ENCODE data around the gene CD82.

The CD82 gene

GRCh38 chr11:44595964-44596381 lies 30.5 kb downstream of the CD82 start:
- H3K36me3 ChIP-seq (ENCODE audit: control insufficient read depth in 1 of 2, insufficient read depth in 2 of 2, low read length in 2 of 2): no peaks in the 10 kb centered on the region
- WGBS (ENCODE audit: extremely low coverage, insufficient coverage, insufficient read length): no CpG with 5 or more reads among the region's 10 CpGs

GRCh38 chr11:44596525-44597276 lies 31.2 kb downstream of the CD82 start:
- Histone ChIP-seq H3K4me1 (ENCODE audit: control insufficient read depth in 1 of 2, insufficient read depth in 2 of 2, low read length in 2 of 2) (peaks cover 8 to 9% of the 10 kb centered on the region in 2 experiments), H3K23ac (ENCODE audit: low read length) (no peak overlapping the region), H3K4me3 (ENCODE audit: low read depth, low read length) (no peak overlapping the region), H4K91ac (ENCODE audit: low read depth, low read length) (no peak overlapping the region), H3K18ac (ENCODE audit: low read length) (no peak overlapping the region), H3K27me3 (ENCODE audit: insufficient read depth, low read length) (no peaks in the 10 kb centered on the region), H3K79me2 (ENCODE audit: control insufficient read depth, insufficient read depth, low read length, poor library complexity) (no peaks in the 10 kb centered on the region), H3K14ac (ENCODE audit: low read length) (no peak overlapping the region), H2BK12ac (ENCODE audit: low read length) (no peak overlapping the region), H3K9ac (ENCODE audit: low read length) (no peak overlapping the region), H4K8ac (ENCODE audit: low read depth, low read length) (no peak overlapping the region), H3K27ac (ENCODE audit: low read depth, low read length) (no peak overlapping the region), H2BK120ac (ENCODE audit: insufficient read depth, low read length, poor library complexity) (no peak overlapping the region), H3K36me3 (ENCODE audit: control insufficient read depth in 1 of 2, insufficient read depth in 2 of 2, low read length in 2 of 2) (no peaks in the 10 kb centered on the region), H4K12ac (ENCODE audit: low read depth, low read length) (no peak overlapping the region), H3K4ac (ENCODE audit: low read depth, low read length) (no peak overlapping the region), H3K4me2 (ENCODE audit: low read length) (no peak overlapping the region), H2AFZ (ENCODE audit: insufficient read depth, low read length, poor library complexity) (no peak overlapping the region), H2AK5ac (ENCODE audit: low read length) (no peak overlapping the region), H3K79me1 (ENCODE audit: low read length) (no peaks in the 10 kb centered on the region), H3K9me3 (ENCODE audit: insufficient read depth, low read depth, low read length) (peaks cover 2% of the 10 kb centered on the region), H2BK5ac (ENCODE audit: low read depth, low read length, poor library complexity) (no peak overlapping the region)
- DNase-seq: no peak
- WGBS (ENCODE audit: extremely low coverage, insufficient coverage, insufficient read length): no CpG with 5 or more reads among the region's 13 CpGs

More at GRCh38 chr11:44595964-44596381, 30.5 kb downstream of the CD82 start:
- Histone ChIP-seq H3K9me3 (ENCODE audit: insufficient read depth, low read depth, low read length) (peaks cover 2% of the 10 kb centered on the region), H4K12ac (ENCODE audit: low read depth, low read length) (no peak overlapping the region), H3K18ac (ENCODE audit: low read length) (no peak overlapping the region), H3K79me1 (ENCODE audit: low read length) (no peaks in the 10 kb centered on the region), H3K79me2 (ENCODE audit: control insufficient read depth, insufficient read depth, low read length, poor library complexity) (no peaks in the 10 kb centered on the region), H3K27ac (ENCODE audit: low read depth, low read length) (no peak overlapping the region), H2BK5ac (ENCODE audit: low read depth, low read length, poor library complexity) (no peak overlapping the region), H3K4me1 (ENCODE audit: control insufficient read depth in 1 of 2, insufficient read depth in 2 of 2, low read length in 2 of 2) (peaks cover 8 to 9% of the 10 kb centered on the region in 2 experiments), H4K8ac (ENCODE audit: low read depth, low read length) (no peak overlapping the region), H2AK5ac (ENCODE audit: low read length) (no peak overlapping the region), H3K14ac (ENCODE audit: low read length) (no peak overlapping the region), H4K91ac (ENCODE audit: low read depth, low read length) (no peak overlapping the region), H3K9ac (ENCODE audit: low read length) (no peak overlapping the region), H3K23ac (ENCODE audit: low read length) (no peak overlapping the region), H3K4me3 (ENCODE audit: low read depth, low read length) (no peak overlapping the region), H3K4ac (ENCODE audit: low read depth, low read length) (no peak overlapping the region), H2BK120ac (ENCODE audit: insufficient read depth, low read length, poor library complexity) (no peak overlapping the region), H2BK12ac (ENCODE audit: low read length) (no peak overlapping the region), H3K4me2 (ENCODE audit: low read length) (no peak overlapping the region), H3K27me3 (ENCODE audit: insufficient read depth, low read length) (no peaks in the 10 kb centered on the region), H2AFZ (ENCODE audit: insufficient read depth, low read length, poor library complexity) (no peak overlapping the region)
- no peak for DNase-seq

GRCh38 chr11:44597358-44598012 lies 32.0 kb downstream of the CD82 start:
- Histone ChIP-seq H3K4me2 (ENCODE audit: low read length) (no peak overlapping the region), H2AK5ac (ENCODE audit: low read length) (no peak overlapping the region), H3K79me2 (ENCODE audit: control insufficient read depth, insufficient read depth, low read length, poor library complexity) (no peaks in the 10 kb centered on the region), H3K23ac (ENCODE audit: low read length) (no peak overlapping the region), H3K36me3 (ENCODE audit: control insufficient read depth in 1 of 2, insufficient read depth in 2 of 2, low read length in 2 of 2) (no peaks in the 10 kb centered on the region), H3K27me3 (ENCODE audit: insufficient read depth, low read length) (no peaks in the 10 kb centered on the region), H3K9me3 (ENCODE audit: insufficient read depth, low read depth, low read length) (peaks cover 2% of the 10 kb centered on the region), H2BK5ac (ENCODE audit: low read depth, low read length, poor library complexity) (no peak overlapping the region), H3K27ac (ENCODE audit: low read depth, low read length) (no peak overlapping the region), H4K91ac (ENCODE audit: low read depth, low read length) (no peak overlapping the region), H3K79me1 (ENCODE audit: low read length) (no peaks in the 10 kb centered on the region), H2BK12ac (ENCODE audit: low read length) (no peak overlapping the region), H2BK120ac (ENCODE audit: insufficient read depth, low read length, poor library complexity) (no peak overlapping the region), H3K4me1 (ENCODE audit: control insufficient read depth in 1 of 2, insufficient read depth in 2 of 2, low read length in 2 of 2) (peaks cover 4 to 7% of the 10 kb centered on the region in 2 experiments), H4K8ac (ENCODE audit: low read depth, low read length) (no peak overlapping the region), H3K9ac (ENCODE audit: low read length) (no peak overlapping the region), H3K4ac (ENCODE audit: low read depth, low read length) (no peak overlapping the region), H3K4me3 (ENCODE audit: low read depth, low read length) (no peak overlapping the region), H4K12ac (ENCODE audit: low read depth, low read length) (no peak overlapping the region), H3K14ac (ENCODE audit: low read length) (no peak overlapping the region), H2AFZ (ENCODE audit: insufficient read depth, low read length, poor library complexity) (no peak overlapping the region), H3K18ac (ENCODE audit: low read length) (no peak overlapping the region)
- no peak for DNase-seq
- WGBS (ENCODE audit: extremely low coverage, insufficient coverage, insufficient read length): no CpG with 5 or more reads among the region's 5 CpGs

- H2BK5ac ChIP-seq (ENCODE audit: low read depth, low read length, poor library complexity): no peak overlapping the region
Observed at GRCh38 chr11:44598831-44599230, 33.4 kb downstream of the CD82 start.

More at GRCh38 chr11:44598831-44599230, 33.4 kb downstream of the CD82 start:
- Histone ChIP-seq H3K9ac (ENCODE audit: low read length) (no peak overlapping the region), H3K79me2 (ENCODE audit: control insufficient read depth, insufficient read depth, low read length, poor library complexity) (no peaks in the 10 kb centered on the region), H3K4me3 (ENCODE audit: low read depth, low read length) (no peak overlapping the region), H4K12ac (ENCODE audit: low read depth, low read length) (no peak overlapping the region), H3K27ac (ENCODE audit: low read depth, low read length) (no peak overlapping the region), H3K23ac (ENCODE audit: low read length) (no peak overlapping the region), H3K27me3 (ENCODE audit: insufficient read depth, low read length) (no peaks in the 10 kb centered on the region), H3K36me3 (ENCODE audit: control insufficient read depth in 1 of 2, insufficient read depth in 2 of 2, low read length in 2 of 2) (no peaks in the 10 kb centered on the region), H3K18ac (ENCODE audit: low read length) (no peak overlapping the region), H4K91ac (ENCODE audit: low read depth, low read length) (no peak overlapping the region), H2BK12ac (ENCODE audit: low read length) (no peak overlapping the region), H3K4ac (ENCODE audit: low read depth, low read length) (no peak overlapping the region), H2AFZ (ENCODE audit: insufficient read depth, low read length, poor library complexity) (no peak overlapping the region), H2BK120ac (ENCODE audit: insufficient read depth, low read length, poor library complexity) (no peak overlapping the region), H3K4me1 (ENCODE audit: control insufficient read depth in 1 of 2, insufficient read depth in 2 of 2, low read length in 2 of 2) (no peaks in the 10 kb centered on the region), H3K9me3 (ENCODE audit: insufficient read depth, low read depth, low read length) (peaks cover 2% of the 10 kb centered on the region), H3K79me1 (ENCODE audit: low read length) (no peaks in the 10 kb centered on the region), H2AK5ac (ENCODE audit: low read length) (no peak overlapping the region), H3K14ac (ENCODE audit: low read length) (no peak overlapping the region), H3K4me2 (ENCODE audit: low read length) (no peak overlapping the region), H4K8ac (ENCODE audit: low read depth, low read length) (no peak overlapping the region)
- no CpG with 5 or more reads among the region's 1 CpG for WGBS (ENCODE audit: extremely low coverage, insufficient coverage, insufficient read length)
- no peak for DNase-seq
